OCI-LY7 (cell line): ENCODE measurements around the gene PLA2R1. TPM values are rescaled to one million over a fixed set of nuclear protein-coding genes. Genes with fewer than 3 reads are reported as not detected.

Experiments used
- BruUV-seq: library from RNA; stranded (reverse); fragments of 400-500 nt; replicated peaks from 2 replicates; lab custom pipeline; 2021; lab: Mats Ljungman, UMichigan
- CTCF ChIA-PET: fragments of 300-600 bp; sonication (Branson Sonifier 250); formaldehyde crosslinking; loops from one replicate; lab custom pipeline; 2022; ENCODE audit warnings: antibody characterized with exemption; ENCODE audit not compliant: unreplicated experiment; lab: Charles Lee
- POLR2A ChIA-PET: fragments of 300-600 bp; sonication (Branson Sonifier 250); formaldehyde crosslinking; loops from one replicate; lab custom pipeline; 2022; ENCODE audit warnings: antibody characterized with exemption; lab: Charles Lee
- DNase-seq: peaks from one replicate; pipeline ENCODE4 v3.0.0-alpha.2; 2015; ENCODE audit warnings: low spot score
- H2AFZ ChIP-seq: fragments of 200-600 bp; sonication (generic), shearing (Covaris generic); 2 replicates; pipeline ENCODE4 v1.6.1; 2014; ENCODE audit warnings: mild to moderate bottlenecking, antibody characterized with exemption, low read length, moderate library complexity
- H3K27ac ChIP-seq: fragments of 200-600 bp; sonication (generic); 2 replicates; pipeline ENCODE4 v1.5.1; 2014; ENCODE audit warnings: mixed run types, low read depth, mild to moderate bottlenecking, moderate library complexity, low read length, inconsistent platforms; ENCODE audit not compliant: poor library complexity, severe bottlenecking
- H3K36me3 ChIP-seq: fragments of 200-600 bp; sonication (generic); 2 replicates; pipeline ENCODE4 v1.6.1; 2014; ENCODE audit warnings: mild to moderate bottlenecking, antibody characterized with exemption, low read length, moderate library complexity, mixed read lengths; ENCODE audit not compliant: insufficient read depth
- H3K4me1 ChIP-seq: fragments of 200-600 bp; sonication (generic); 2 replicates; pipeline ENCODE4 v1.5.1; 2014; ENCODE audit warnings: mild to moderate bottlenecking, low read length; ENCODE audit not compliant: insufficient read depth, poor library complexity, severe bottlenecking
- H3K4me2 ChIP-seq: fragments of 200-600 bp; sonication (generic); 2 replicates; pipeline ENCODE4 v1.6.1; 2014; ENCODE audit warnings: mild to moderate bottlenecking, low read length
- H3K4me3 ChIP-seq: fragments of 200-600 bp; sonication (generic); 2 replicates; pipeline ENCODE4 v1.5.1; 2014; ENCODE audit warnings: mild to moderate bottlenecking, low read depth, low read length; ENCODE audit not compliant: poor library complexity, severe bottlenecking
- H3K79me2 ChIP-seq: fragments of 200-600 bp; sonication (generic); 2 replicates; pipeline ENCODE4 v1.6.1; 2016; ENCODE audit warnings: low read depth, mild to moderate bottlenecking, low read length, moderate library complexity, mixed read lengths; ENCODE audit not compliant: insufficient read depth
- H3K9me2 ChIP-seq: fragments of 200-600 bp; sonication (generic); 2 replicates; pipeline ENCODE4 v1.6.1; 2016; ENCODE audit warnings: mild to moderate bottlenecking, low read length, mixed read lengths; ENCODE audit not compliant: insufficient read depth
- H3K9me3 ChIP-seq: fragments of 200-600 bp; sonication (generic); 2 replicates; pipeline ENCODE4 v1.6.1; 2014; ENCODE audit warnings: mild to moderate bottlenecking, mixed run types, low read length, mixed read lengths
- H4K20me1 ChIP-seq: fragments of 200-600 bp; sonication (generic); 2 replicates; pipeline ENCODE4 v1.6.1; 2014; ENCODE audit warnings: mild to moderate bottlenecking, antibody characterized with exemption, low read length, moderate library complexity, mixed read lengths; ENCODE audit not compliant: insufficient read depth
- EZH2phosphoT487 ChIP-seq: fragments of 200-600 bp; sonication (generic); IDR thresholded peaks from 2 replicates; pipeline ENCODE4 v1.6.1; 2018; ENCODE audit warnings: low read depth, borderline replicate concordance, mild to moderate bottlenecking, mixed run types, antibody characterized with exemption, low read length, moderate library complexity, mixed read lengths
- intact Hi-C: fragments of 100-400 bp; cut with micrococcal nuclease; formaldehyde crosslinking; loops from one replicate; pipeline ENCODE4 v1.10.0; 2022; ENCODE audit not compliant: unreplicated experiment
- total RNA-seq, 2 experiments: library from RNA; depleted of rRNA in 1 of 2; stranded (reverse); fragments of >200 nt in 1 of 2; shearing (Covaris generic) in 1 of 2; gene quantifications; 2 replicates each; pipeline ENCODE4 v1.2.3, GENCODE V29; 2014 to 2022
- TF ChIP-seq, protein P1 (sequence below): fragments of 200-600 bp; sonication (generic); conservative IDR thresholded peaks from 2 replicates; pipeline ENCODE4 v1.5.1; 2014; ENCODE audit warnings: mild to moderate bottlenecking, antibody characterized with exemption, low read length, moderate library complexity, mixed read lengths

The PLA2R1 gene
- total RNA-seq, 2 experiments from 2014 or later: not detected

DNA sequence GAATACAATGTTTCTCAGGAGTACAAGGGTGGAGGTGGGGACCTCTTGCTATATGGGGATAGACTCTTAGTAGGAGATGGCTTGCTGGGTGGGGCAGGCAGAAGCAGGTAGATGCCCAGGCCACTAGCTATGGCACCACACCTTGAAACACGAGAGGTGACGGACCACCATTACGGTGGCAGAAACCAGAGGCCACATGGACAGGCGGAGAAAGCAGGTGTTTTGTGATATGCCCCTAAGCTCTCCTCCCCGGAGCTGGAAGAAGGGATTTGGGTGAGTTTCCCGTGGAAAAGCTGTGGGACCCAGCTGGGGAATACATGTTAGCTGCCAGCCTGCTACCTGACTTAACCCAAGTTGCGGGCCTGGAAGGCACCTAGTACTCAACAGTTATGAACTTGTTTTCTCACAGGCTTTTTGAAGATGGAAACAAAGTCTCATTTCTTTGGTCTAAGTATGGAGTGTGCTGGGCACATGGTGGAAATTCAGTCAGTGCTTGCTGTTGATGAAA, 16.7 kb downstream of the PLA2R1 start:
- no peak for TF ChIP-seq EZH2phosphoT487
- TF ChIP-seq, protein P1, sequence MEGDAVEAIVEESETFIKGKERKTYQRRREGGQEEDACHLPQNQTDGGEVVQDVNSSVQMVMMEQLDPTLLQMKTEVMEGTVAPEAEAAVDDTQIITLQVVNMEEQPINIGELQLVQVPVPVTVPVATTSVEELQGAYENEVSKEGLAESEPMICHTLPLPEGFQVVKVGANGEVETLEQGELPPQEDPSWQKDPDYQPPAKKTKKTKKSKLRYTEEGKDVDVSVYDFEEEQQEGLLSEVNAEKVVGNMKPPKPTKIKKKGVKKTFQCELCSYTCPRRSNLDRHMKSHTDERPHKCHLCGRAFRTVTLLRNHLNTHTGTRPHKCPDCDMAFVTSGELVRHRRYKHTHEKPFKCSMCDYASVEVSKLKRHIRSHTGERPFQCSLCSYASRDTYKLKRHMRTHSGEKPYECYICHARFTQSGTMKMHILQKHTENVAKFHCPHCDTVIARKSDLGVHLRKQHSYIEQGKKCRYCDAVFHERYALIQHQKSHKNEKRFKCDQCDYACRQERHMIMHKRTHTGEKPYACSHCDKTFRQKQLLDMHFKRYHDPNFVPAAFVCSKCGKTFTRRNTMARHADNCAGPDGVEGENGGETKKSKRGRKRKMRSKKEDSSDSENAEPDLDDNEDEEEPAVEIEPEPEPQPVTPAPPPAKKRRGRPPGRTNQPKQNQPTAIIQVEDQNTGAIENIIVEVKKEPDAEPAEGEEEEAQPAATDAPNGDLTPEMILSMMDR: no peak
- no peaks in the 10 kb centered on the region for H3K4me1 ChIP-seq
- ChIA-PET POLR2A (no interaction called here), CTCF (no interaction called here)
- no peaks in the 10 kb centered on the region for H4K20me1 ChIP-seq
- no peak overlapping the region for H3K4me2 ChIP-seq
- H3K9me3 ChIP-seq: no peaks in the 10 kb centered on the region
- no peak for DNase-seq
- H3K79me2 ChIP-seq: no peaks in the 10 kb centered on the region
- BruUV-seq: no TSS peak
- H3K4me3 ChIP-seq: no peak overlapping the region
- H2AFZ ChIP-seq: no peak overlapping the region
- intact Hi-C loops: no loop called here
- no peaks in the 10 kb centered on the region for H3K9me2 ChIP-seq
- no peaks in the 10 kb centered on the region for H3K36me3 ChIP-seq
- no peak overlapping the region for H3K27ac ChIP-seq

DNA sequence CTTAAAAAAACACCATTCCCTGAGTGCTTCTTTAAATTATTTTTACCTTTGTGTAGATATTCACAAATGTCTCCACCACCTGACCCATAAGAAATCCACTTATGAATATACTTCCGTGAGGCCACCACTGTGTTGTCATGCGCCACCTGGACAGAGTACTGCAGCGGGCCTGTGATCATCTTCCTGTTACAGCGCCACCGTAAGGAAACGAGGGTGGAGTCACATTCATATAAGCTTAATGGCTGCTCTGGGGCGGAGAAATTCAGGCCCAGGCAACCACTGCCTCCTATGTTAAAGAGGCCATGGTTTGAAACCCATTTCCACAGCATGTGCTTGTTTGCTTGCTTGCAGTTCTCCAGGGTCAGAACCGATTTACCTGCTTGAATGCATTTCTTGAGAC, 17.7 kb downstream of the PLA2R1 start:
- H2AFZ ChIP-seq: no peak overlapping the region
- H3K27ac ChIP-seq: no peak overlapping the region
- intact Hi-C loops: no loop called here
- no peaks in the 10 kb centered on the region for H3K9me2 ChIP-seq
- H3K4me2 ChIP-seq: no peak overlapping the region
- no peak overlapping the region for H3K4me3 ChIP-seq
- DNase-seq: no peak
- no peaks in the 10 kb centered on the region for H4K20me1 ChIP-seq
- no peaks in the 10 kb centered on the region for H3K36me3 ChIP-seq
- H3K9me3 ChIP-seq: no peaks in the 10 kb centered on the region
- H3K79me2 ChIP-seq: no peaks in the 10 kb centered on the region
- no peak for TF ChIP-seq EZH2phosphoT487
- TF ChIP-seq, protein P1: no peak
- ChIA-PET POLR2A (no interaction called here), CTCF (no interaction called here)
- no peaks in the 10 kb centered on the region for H3K4me1 ChIP-seq
- no TSS peak for BruUV-seq

DNA sequence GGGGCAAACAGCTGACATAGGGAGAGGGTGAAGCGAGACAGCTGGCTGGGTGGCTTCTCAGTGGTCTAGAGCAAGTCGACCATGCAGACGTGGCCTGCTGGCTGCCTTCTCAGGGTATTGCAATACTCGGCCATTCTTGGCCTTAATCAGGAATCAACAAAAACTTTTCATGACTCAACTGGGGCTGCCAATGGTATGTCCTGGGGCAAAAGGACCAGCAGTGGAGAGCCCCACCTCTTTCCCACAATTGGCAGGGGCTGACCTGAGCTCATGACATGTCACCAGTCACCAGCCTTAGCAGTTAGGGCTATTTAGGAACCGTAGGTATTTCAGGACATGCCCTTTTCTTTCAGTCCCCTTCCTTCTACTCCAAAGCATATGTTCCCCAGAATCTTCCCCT, 19.1 kb downstream of the PLA2R1 start:
- intact Hi-C loops: no loop called here
- Histone ChIP-seq H4K20me1 (no peaks in the 10 kb centered on the region), H3K4me3 (no peak overlapping the region), H3K27ac (no peak overlapping the region), H3K4me2 (no peak overlapping the region), H3K9me3 (no peaks in the 10 kb centered on the region), H3K36me3 (no peaks in the 10 kb centered on the region), H3K79me2 (no peaks in the 10 kb centered on the region), H3K9me2 (no peaks in the 10 kb centered on the region), H3K4me1 (no peaks in the 10 kb centered on the region), H2AFZ (no peak overlapping the region)
- no TSS peak for BruUV-seq
- no peak for DNase-seq
- ChIA-PET CTCF (no interaction called here), POLR2A (interaction anchor here (0.6 kb wide), 1 partner anchor 177 kb away, joined by 4 read pairs; no protein-coding TSS in a partner anchor)
- no peak for TF ChIP-seq EZH2phosphoT487
- TF ChIP-seq, protein P1: no peak
